Activated T-cell treated with anti-CD3 and anti-CD28 coated beads, Interleukin-2, amount 50 U/mL, for 72 hours (primary cell): Measurements from ENCODE around the gene FRMPD2. TPM values are rescaled to one million over a fixed set of nuclear protein-coding genes. Genes with fewer than 3 reads are reported as not detected.

Experiments
- ATAC-seq, 2 donors: fragments of 150-1000 bp; cut with Tn5 transposase; replicated peaks in 1 of 2; 2 replicates each; pipeline ENCODE4 v1.10.0; 2021; ENCODE audit warnings: moderate library complexity in 2 of 2, mild to moderate bottlenecking in 1 of 2
- DNase-seq, 2 donors: peaks; one replicate each; pipeline ENCODE4 v3.0.0; 2021 to 2022; ENCODE audit warnings: mixed read lengths in 1 of 2
- H3K27ac Mint-ChIP-seq: one replicate; pipeline ENCODE4 v1.8.0; 2022; ENCODE audit warnings: mild to moderate bottlenecking, moderate library complexity, mixed read lengths
- H3K27me3 Mint-ChIP-seq: one replicate; pipeline ENCODE4 v1.8.0; 2022; ENCODE audit warnings: low read depth, mixed read lengths
- H3K36me3 Mint-ChIP-seq, 2 donors: one replicate each; pipeline ENCODE4 v1.8.0; 2022; ENCODE audit warnings: mixed read lengths in 2 of 2, mild to moderate bottlenecking in 1 of 2; ENCODE audit not compliant: insufficient read depth in 2 of 2
- H3K4me1 Mint-ChIP-seq: one replicate; pipeline ENCODE4 v1.8.0; 2022; ENCODE audit warnings: low read depth, mixed read lengths
- H3K4me3 Mint-ChIP-seq, 2 donors: one replicate each; pipeline ENCODE4 v1.8.0; 2022; ENCODE audit warnings: mild to moderate bottlenecking in 2 of 2, mixed read lengths in 2 of 2, moderate library complexity in 2 of 2
- H3K9me3 Mint-ChIP-seq, 2 donors: one replicate each; pipeline ENCODE4 v1.8.0; 2022; ENCODE audit warnings: mixed read lengths in 2 of 2
- total RNA-seq, 2 donors: library from RNA; stranded (reverse); gene quantifications; one replicate each; pipeline ENCODE4 v1.2.3, GENCODE V29; 2022

The FRMPD2 gene
- total RNA-seq, 2 donors from 2014 or later, result not detected

GRCh38 chr10:48211777-48212176, 62.7 kb downstream of the FRMPD2 start:
- Mint-ChIP-seq H3K4me3 (no peak overlapping the region), H3K4me1 (no peaks in the 10 kb centered on the region), H3K27ac (no peak overlapping the region), H3K9me3 (no peaks in the 10 kb centered on the region), H3K36me3 (no peaks in the 10 kb centered on the region), H3K27me3 (peaks cover 5% of the 10 kb centered on the region)
- ATAC-seq, result no peak
- no peak for DNase-seq

GRCh38 chr10:48210966-48211365, 63.5 kb downstream of the FRMPD2 start:
- Mint-ChIP-seq H3K4me3 (no peak overlapping the region), H3K36me3 (no peaks in the 10 kb centered on the region), H3K27ac (no peak overlapping the region), H3K4me1 (no peaks in the 10 kb centered on the region), H3K9me3 (no peaks in the 10 kb centered on the region), H3K27me3 (peaks cover 5% of the 10 kb centered on the region)
- DNase-seq (no peak), ATAC-seq (no peak)

GRCh38 chr10:48210391-48210790, 64.1 kb downstream of the FRMPD2 start:
- no peaks in the 10 kb centered on the region for H3K36me3 Mint-ChIP-seq
- no peak for ATAC-seq
- no peak for DNase-seq
- H3K4me1 Mint-ChIP-seq, result no peaks in the 10 kb centered on the region
- peaks cover 5% of the 10 kb centered on the region for H3K27me3 Mint-ChIP-seq
- H3K9me3 Mint-ChIP-seq, result no peaks in the 10 kb centered on the region
- H3K4me3 Mint-ChIP-seq, result no peak overlapping the region
- H3K27ac Mint-ChIP-seq, result no peak overlapping the region

GRCh38 chr10:48209241-48209640, 65.3 kb downstream of the FRMPD2 start:
- Mint-ChIP-seq H3K27ac (no peak overlapping the region), H3K9me3 (no peaks in the 10 kb centered on the region), H3K4me3 (no peak overlapping the region), H3K4me1 (peaks cover 5% of the 10 kb centered on the region), H3K36me3 (no peaks in the 10 kb centered on the region), H3K27me3 (peaks cover 5% of the 10 kb centered on the region)
- no peak for ATAC-seq
- no peak for DNase-seq

- DNase-seq (no peak), ATAC-seq (no peak)
- peaks cover 5% of the 10 kb centered on the region for H3K27me3 Mint-ChIP-seq
- no peak overlapping the region for H3K4me3 Mint-ChIP-seq
- H3K9me3 Mint-ChIP-seq, result no peaks in the 10 kb centered on the region
- peaks cover 14% of the 10 kb centered on the region for H3K4me1 Mint-ChIP-seq
- no peaks in the 10 kb centered on the region for H3K36me3 Mint-ChIP-seq
- no peak overlapping the region for H3K27ac Mint-ChIP-seq
Observed at GRCh38 chr10:48207853-48208252, 66.6 kb downstream of the FRMPD2 start.

- DNase-seq (no peak), ATAC-seq (no peak)
- Mint-ChIP-seq H3K36me3 (no peaks in the 10 kb centered on the region), H3K9me3 (no peaks in the 10 kb centered on the region), H3K27me3 (peaks cover 5% of the 10 kb centered on the region), H3K4me1 (peaks cover 14% of the 10 kb centered on the region), H3K27ac (no peak overlapping the region), H3K4me3 (no peak overlapping the region)
Observed at GRCh38 chr10:48206482-48207250, 67.8 kb downstream of the FRMPD2 start.

- Mint-ChIP-seq H3K4me1 (peaks cover 14% of the 10 kb centered on the region), H3K36me3 (no peaks in the 10 kb centered on the region), H3K27me3 (peaks cover 2% of the 10 kb centered on the region), H3K4me3 (no peak overlapping the region), H3K27ac (no peak overlapping the region), H3K9me3 (no peaks in the 10 kb centered on the region)
- DNase-seq (no peak), ATAC-seq (no peak)
Observed at GRCh38 chr10:48205918-48206317, 68.6 kb downstream of the FRMPD2 start.

- H3K4me3 Mint-ChIP-seq, result no peak overlapping the region
- DNase-seq, result no peak
- no peak for ATAC-seq
- no peaks in the 10 kb centered on the region for H3K36me3 Mint-ChIP-seq
- peaks cover 18% of the 10 kb centered on the region for H3K4me1 Mint-ChIP-seq
- H3K27ac Mint-ChIP-seq, result no peak overlapping the region
- no peaks in the 10 kb centered on the region for H3K27me3 Mint-ChIP-seq
- H3K9me3 Mint-ChIP-seq, result peaks cover 3% of the 10 kb centered on the region in 2 donors
Observed at GRCh38 chr10:48199580-48200377, 74.7 kb downstream of the FRMPD2 start.

GRCh38 chr10:48197236-48197899, 77.1 kb downstream of the FRMPD2 start:
- Mint-ChIP-seq H3K27me3 (no peaks in the 10 kb centered on the region), H3K4me1 (peaks cover 4% of the 10 kb centered on the region), H3K4me3 (no peak overlapping the region), H3K36me3 (no peaks in the 10 kb centered on the region), H3K27ac (no peak overlapping the region), H3K9me3 (peaks cover 3% of the 10 kb centered on the region in 2 donors)
- DNase-seq (no peak), ATAC-seq (no peak)

GRCh38 chr10:48195803-48196202, 78.7 kb downstream of the FRMPD2 start:
- H3K9me3 Mint-ChIP-seq, result peaks cover 3% of the 10 kb centered on the region in 2 donors
- H3K27me3 Mint-ChIP-seq, result no peaks in the 10 kb centered on the region
- no peak overlapping the region for H3K27ac Mint-ChIP-seq
- H3K4me3 Mint-ChIP-seq, result no peak overlapping the region
- no peak for ATAC-seq
- H3K36me3 Mint-ChIP-seq, result no peaks in the 10 kb centered on the region
- H3K4me1 Mint-ChIP-seq, result peaks cover 4% of the 10 kb centered on the region
- DNase-seq, result no peak

- peaks cover 2 to 3% of the 10 kb centered on the region in 2 donors for H3K9me3 Mint-ChIP-seq
- H3K27ac Mint-ChIP-seq, result no peak overlapping the region
- H3K4me1 Mint-ChIP-seq, result peaks cover 4% of the 10 kb centered on the region
- ATAC-seq (no peak), DNase-seq (no peak)
- H3K27me3 Mint-ChIP-seq, result no peaks in the 10 kb centered on the region
- H3K36me3 Mint-ChIP-seq, result no peaks in the 10 kb centered on the region
- H3K4me3 Mint-ChIP-seq, result no peak overlapping the region
Observed at GRCh38 chr10:48194830-48195229, 79.7 kb downstream of the FRMPD2 start.

- H3K36me3 Mint-ChIP-seq, result no peaks in the 10 kb centered on the region
- no peak for ATAC-seq
Observed at GRCh38 chr10:48193556-48193955, 80.9 kb downstream of the FRMPD2 start.

GRCh38 chr10:48192881-48193450, 81.5 kb downstream of the FRMPD2 start:
- no peaks in the 10 kb centered on the region for H3K36me3 Mint-ChIP-seq

More at GRCh38 chr10:48193556-48193955, 80.9 kb downstream of the FRMPD2 start:
- H3K4me3 Mint-ChIP-seq, result no peak overlapping the region
- no peak for DNase-seq
- no peaks in the 10 kb centered on the region for H3K27me3 Mint-ChIP-seq
- no peaks in the 10 kb centered on the region for H3K9me3 Mint-ChIP-seq
- no peak overlapping the region for H3K27ac Mint-ChIP-seq
- no peaks in the 10 kb centered on the region for H3K4me1 Mint-ChIP-seq

More at GRCh38 chr10:48192881-48193450, 81.5 kb downstream of the FRMPD2 start:
- Mint-ChIP-seq H3K4me1 (no peaks in the 10 kb centered on the region), H3K27me3 (no peaks in the 10 kb centered on the region), H3K4me3 (no peak overlapping the region), H3K27ac (no peak overlapping the region), H3K9me3 (no peaks in the 10 kb centered on the region)
- ATAC-seq (no peak), DNase-seq (no peak)
